WTC11 (cell line): ENCODE results near the gene RHBDD1. TPM values are rescaled to one million over a fixed set of nuclear protein-coding genes. Genes with fewer than 3 reads are reported as not detected.
A peak's percentile ranks its signal among the peaks of the same experiment; 100 is the strongest.

ENCODE experiments used
- ATAC-seq: fragments of 200-7000 bp; cut with Tn5 transposase; 2 replicates; pipeline ENCODE4 v1.10.0; 2021; ENCODE audit warnings: mild to moderate bottlenecking, moderate library complexity
- CTCF ChIA-PET: fragments of 300-600 bp; sonication (Branson Sonifier 250); formaldehyde crosslinking; loops from one replicate; lab custom pipeline; 2021; ENCODE audit warnings: antibody characterized with exemption; lab: Charles Lee
- POLR2A ChIA-PET: fragments of 350-600 bp; sonication (Branson Sonifier 250); formaldehyde crosslinking; loops from one replicate; lab custom pipeline; 2021; ENCODE audit warnings: antibody characterized with exemption; lab: Charles Lee
- DNase-seq: peaks from one replicate; pipeline ENCODE4 v3.0.0; 2021; ENCODE audit warnings: low spot score
- H3K27ac Mint-ChIP-seq: 2 replicates; pipeline ENCODE4 v1.8.0; 2021; ENCODE audit warnings: mixed read lengths
- H3K27me3 Mint-ChIP-seq: 2 replicates; pipeline ENCODE4 v1.8.0; 2021; ENCODE audit warnings: low read depth, mild to moderate bottlenecking, moderate library complexity, mixed read lengths
- H3K36me3 Mint-ChIP-seq: 2 replicates; pipeline ENCODE4 v1.8.0; 2021; ENCODE audit warnings: mixed read lengths
- H3K4me1 Mint-ChIP-seq: 2 replicates; pipeline ENCODE4 v1.8.0; 2022; ENCODE audit warnings: mixed read lengths
- H3K4me3 Mint-ChIP-seq: 2 replicates; pipeline ENCODE4 v1.8.0; 2021; ENCODE audit warnings: mild to moderate bottlenecking, moderate library complexity, mixed read lengths
- H3K9me3 Mint-ChIP-seq: 2 replicates; pipeline ENCODE4 v1.8.0; 2021; ENCODE audit warnings: mixed read lengths
- CTCF ChIP-seq: fragments of 200-600 bp; IDR thresholded peaks from 2 replicates; pipeline ENCODE4 v1.8.0; 2022; ENCODE audit warnings: antibody characterized with exemption
- ELF4 ChIP-seq: sonication (generic); formaldehyde crosslinking; IDR thresholded peaks from 2 replicates; pipeline ENCODE4 v1.8.1; 2022; ENCODE audit warnings: low read depth, mild to moderate bottlenecking, moderate library complexity, missing genetic modification reagents
- FOXJ3 ChIP-seq: sonication (generic); formaldehyde crosslinking; IDR thresholded peaks from 2 replicates; pipeline ENCODE4 v1.9.0; 2021; ENCODE audit warnings: missing genetic modification reagents, mild to moderate bottlenecking, borderline replicate concordance
- FOXK1 ChIP-seq: sonication (generic); formaldehyde crosslinking; IDR thresholded peaks from 2 replicates; pipeline ENCODE4 v1.8.0; 2022; ENCODE audit warnings: mild to moderate bottlenecking, moderate library complexity, missing genetic modification reagents
- GABPB1 ChIP-seq: sonication (generic); formaldehyde crosslinking; IDR thresholded peaks from 2 replicates; pipeline ENCODE4 v1.8.1; 2023; ENCODE audit warnings: mild to moderate bottlenecking, missing genetic modification reagents
- GRHL2 ChIP-seq: fragments of 250-450 bp; sonication (Bioruptor Pico); IDR thresholded peaks from 2 replicates; pipeline ENCODE4 v1.8.0; 2022; ENCODE audit warnings: mild to moderate bottlenecking, moderate library complexity; ENCODE audit not compliant: insufficient replicate concordance, severe bottlenecking
- GTF2I ChIP-seq: fragments of 250-450 bp; sonication (Bioruptor Pico); conservative IDR thresholded peaks from 2 replicates; pipeline ENCODE4 v1.4.0; 2021; ENCODE audit warnings: mild to moderate bottlenecking
- HMGXB4 ChIP-seq: sonication (generic); formaldehyde crosslinking; IDR thresholded peaks from 2 replicates; pipeline ENCODE4 v1.8.1; 2023; ENCODE audit warnings: mild to moderate bottlenecking, moderate library complexity, missing genetic modification reagents
- IRF1 ChIP-seq: sonication (generic); formaldehyde crosslinking; IDR thresholded peaks from 2 replicates; pipeline ENCODE4 v1.8.0; 2023; ENCODE audit warnings: missing genetic modification reagents
- IRF2 ChIP-seq: sonication (generic); formaldehyde crosslinking; IDR thresholded peaks from 2 replicates; pipeline ENCODE4 v1.8.0; 2022; ENCODE audit warnings: low read depth, missing genetic modification reagents, borderline replicate concordance
- JAZF1 ChIP-seq: fragments of 250-450 bp; sonication (Bioruptor Pico); IDR thresholded peaks from 2 replicates; pipeline ENCODE4 v1.9.0; 2021; ENCODE audit warnings: moderate library complexity, mild to moderate bottlenecking, inconsistent platforms
- NR1H2 ChIP-seq: sonication (generic); formaldehyde crosslinking; IDR thresholded peaks from 2 replicates; pipeline ENCODE4 v1.9.0; 2021; ENCODE audit warnings: mild to moderate bottlenecking, moderate library complexity, missing genetic modification reagents
- NR3C1 ChIP-seq: sonication (generic); formaldehyde crosslinking; conservative IDR thresholded peaks from 2 replicates; pipeline ENCODE4 v1.8.1; 2023; ENCODE audit warnings: low read depth, mild to moderate bottlenecking, missing genetic modification reagents
- OVOL2 ChIP-seq: fragments of 250-450 bp; sonication (Bioruptor Pico); IDR thresholded peaks from 2 replicates; pipeline ENCODE4 v1.9.0; 2021; ENCODE audit warnings: mild to moderate bottlenecking, borderline replicate concordance
- TEAD1 ChIP-seq: sonication (generic); formaldehyde crosslinking; IDR thresholded peaks from 2 replicates; pipeline ENCODE4 v1.8.0; 2022; ENCODE audit warnings: mild to moderate bottlenecking, missing genetic modification reagents
- TP53 ChIP-seq: sonication (generic); formaldehyde crosslinking; IDR thresholded peaks from 2 replicates; pipeline ENCODE4 v1.8.1; 2023; ENCODE audit warnings: mild to moderate bottlenecking, missing genetic modification reagents
- USF1 ChIP-seq: sonication (generic); formaldehyde crosslinking; IDR thresholded peaks from 2 replicates; pipeline ENCODE4 v1.8.0; 2022; ENCODE audit warnings: mild to moderate bottlenecking, missing genetic modification reagents
- ZBTB21 ChIP-seq: sonication (generic); formaldehyde crosslinking; IDR thresholded peaks from 2 replicates; pipeline ENCODE4 v1.8.1; 2023; ENCODE audit warnings: mild to moderate bottlenecking, missing genetic modification reagents, borderline replicate concordance
- ZMAT4 ChIP-seq: fragments of 250-450 bp; sonication (Bioruptor Pico); IDR thresholded peaks from 2 replicates; pipeline ENCODE4 v1.9.0; 2021; ENCODE audit warnings: mild to moderate bottlenecking
- ZNF121 ChIP-seq: sonication (generic); formaldehyde crosslinking; IDR thresholded peaks from 2 replicates; pipeline ENCODE4 v1.8.0; 2023; ENCODE audit warnings: missing genetic modification reagents
- ZNF138 ChIP-seq: sonication (generic); formaldehyde crosslinking; conservative IDR thresholded peaks from 2 replicates; pipeline ENCODE4 v1.8.1; 2022; ENCODE audit warnings: mild to moderate bottlenecking, moderate library complexity, missing genetic modification reagents
- ZNF263 ChIP-seq: sonication (generic); formaldehyde crosslinking; IDR thresholded peaks from 2 replicates; pipeline ENCODE4 v1.8.1; 2022; ENCODE audit warnings: low read depth, mild to moderate bottlenecking, moderate library complexity, missing genetic modification reagents
- ZNF671 ChIP-seq: fragments of 250-450 bp; sonication (Bioruptor Pico); IDR thresholded peaks from 2 replicates; pipeline ENCODE4 v1.8.0; 2021; ENCODE audit warnings: mild to moderate bottlenecking
- total RNA-seq: library from RNA; stranded (reverse); gene quantifications from 3 replicates; pipeline ENCODE4 v1.2.3, GENCODE V29; 2021

Gene RHBDD1
- total RNA-seq, 1 experiment from 2014 or later = 25.7 TPM

- TF ChIP-seq NR1H2 (CRISPR knock-in tag) = no peak
- no peak for TF ChIP-seq ZNF263 (CRISPR knock-in tag)
- no peak for TF ChIP-seq CTCF
These were observed 80.0 kb downstream of the RHBDD1 start (continued) for GRCh38 chr2:226915846-226916360.

- Mint-ChIP-seq H3K4me1 (no peaks in the 10 kb centered on the region; the same call in 1 of the 2 replicates), H3K9me3 (no peaks in the 10 kb centered on the region), H3K27ac (no peak overlapping the region), H3K36me3 (no peaks in the 10 kb centered on the region), H3K27me3 (no peaks in the 10 kb centered on the region), H3K4me3 (no peak overlapping the region)
- ChIA-PET POLR2A (no interaction called here), CTCF (interaction anchor here (0.7 kb wide), 1 partner anchor 15 kb away, joined by 3 read pairs; no protein-coding TSS in a partner anchor)
- ATAC-seq = no peak
- no peak for DNase-seq
- TF ChIP-seq FOXK1 (CRISPR knock-in tag) (no peak), HMGXB4 (CRISPR knock-in tag) (no peak), TEAD1 (CRISPR knock-in tag) (no peak), TP53 (CRISPR knock-in tag) (no peak), OVOL2 (no peak), GRHL2 (CRISPR knock-in tag) (no peak), ZNF121 (CRISPR knock-in tag) (no peak)
These were observed 80.8 kb downstream of the RHBDD1 start for GRCh38 chr2:226916669-226917068.

- H3K4me1 Mint-ChIP-seq = peaks cover 4% of the 10 kb centered on the region
- no peaks in the 10 kb centered on the region for H3K27me3 Mint-ChIP-seq
- CTCF ChIA-PET = no interaction called here
- no peak for DNase-seq
- TF ChIP-seq IRF2 (CRISPR knock-in tag) (no peak), ZNF138 (CRISPR knock-in tag) (no peak), ZBTB21 (CRISPR knock-in tag) (no peak), JAZF1 (no peak), USF1 (CRISPR knock-in tag) (no peak), ELF4 (CRISPR knock-in tag) (no peak), ZNF671 (CRISPR knock-in tag) (no peak), ZMAT4 (CRISPR knock-in tag) (no peak), NR3C1 (CRISPR knock-in tag) (no peak), FOXJ3 (no peak), IRF1 (no peak), GTF2I (CRISPR knock-in tag) (no peak), GABPB1 (CRISPR knock-in tag) (no peak)
- no peak overlapping the region for H3K27ac Mint-ChIP-seq
- H3K9me3 Mint-ChIP-seq = no peaks in the 10 kb centered on the region
- POLR2A ChIA-PET = no interaction called here
- no peaks in the 10 kb centered on the region for H3K36me3 Mint-ChIP-seq
- peak; percentile 82 for ATAC-seq
- H3K4me3 Mint-ChIP-seq = no peak overlapping the region
These were observed 96.6 kb downstream of the RHBDD1 start for GRCh38 chr2:226932443-226932842.
